GM08714 (cell line): ENCODE measurements around the gene STK32C.
A peak's percentile ranks its signal among the peaks of the same experiment; 100 is the strongest.
"Not testable (repeated sequence)": the region's sequence is repeated elsewhere in the genome, so short reads cannot be mapped to it uniquely, and the experiment has no call there.

Experiments used
- H3K4me3 ChIP-seq: fragments of 200-500 bp; sonication (Bioruptor generic); 2 replicates; pipeline ENCODE4 v1.5.1; 2014; ENCODE audit warnings: mild to moderate bottlenecking, low read length, inconsistent platforms
- ZNF274 ChIP-seq: IDR thresholded peaks from 2 replicates; pipeline ENCODE4 v1.6.1; 2012; ENCODE audit warnings: mild to moderate bottlenecking, low read depth, low read length

STK32C gene

DNA sequence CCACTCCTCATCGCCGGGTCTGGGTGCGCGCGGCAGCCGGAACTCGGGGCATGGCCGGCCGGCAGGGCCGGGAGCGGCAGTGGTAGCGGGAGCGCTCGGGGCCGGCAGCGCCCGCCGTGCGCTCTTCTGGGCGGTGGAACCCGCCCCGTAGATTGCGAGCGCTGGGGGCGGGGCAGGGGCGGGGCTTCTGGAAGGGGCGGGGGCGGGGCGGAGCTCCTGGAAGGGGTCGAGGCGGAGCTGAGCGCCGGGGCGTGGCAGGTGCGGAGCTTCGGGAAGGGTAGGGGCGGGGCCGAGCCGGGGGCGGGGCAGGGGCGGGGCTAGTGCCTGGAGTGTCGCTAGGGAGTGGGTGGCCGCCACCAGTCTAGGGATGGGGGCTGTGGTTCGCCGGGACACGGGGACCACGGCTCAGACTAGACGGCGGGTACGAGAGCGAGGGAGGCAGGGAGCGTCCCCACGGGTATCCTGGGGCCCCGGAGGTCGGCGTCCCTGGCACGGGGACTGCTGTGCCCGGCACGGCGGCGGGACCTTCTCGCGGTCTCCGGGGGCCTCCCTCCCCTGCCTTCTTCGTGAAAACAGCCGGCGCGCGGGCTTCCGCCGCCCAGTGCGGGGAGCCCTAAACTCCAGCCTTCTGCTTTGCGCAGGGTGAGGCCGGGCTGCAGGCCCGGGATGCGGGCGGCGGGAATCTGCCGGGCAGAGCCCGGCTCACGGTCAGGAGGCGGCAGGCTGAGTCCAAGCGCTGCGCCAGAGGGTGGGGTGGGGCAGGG lies at the start of gene STK32C:
TSS of gene STK32C (minus strand) at position 128 of the 764 bp plus-strand sequence. CDS start at position 11, 117 bp downstream.
- H3K4me3 ChIP-seq, result peak within 1 kb of the TSS; percentile 59; the same call in 1 of the 2 replicates
- no peak for TF ChIP-seq ZNF274

DNA sequence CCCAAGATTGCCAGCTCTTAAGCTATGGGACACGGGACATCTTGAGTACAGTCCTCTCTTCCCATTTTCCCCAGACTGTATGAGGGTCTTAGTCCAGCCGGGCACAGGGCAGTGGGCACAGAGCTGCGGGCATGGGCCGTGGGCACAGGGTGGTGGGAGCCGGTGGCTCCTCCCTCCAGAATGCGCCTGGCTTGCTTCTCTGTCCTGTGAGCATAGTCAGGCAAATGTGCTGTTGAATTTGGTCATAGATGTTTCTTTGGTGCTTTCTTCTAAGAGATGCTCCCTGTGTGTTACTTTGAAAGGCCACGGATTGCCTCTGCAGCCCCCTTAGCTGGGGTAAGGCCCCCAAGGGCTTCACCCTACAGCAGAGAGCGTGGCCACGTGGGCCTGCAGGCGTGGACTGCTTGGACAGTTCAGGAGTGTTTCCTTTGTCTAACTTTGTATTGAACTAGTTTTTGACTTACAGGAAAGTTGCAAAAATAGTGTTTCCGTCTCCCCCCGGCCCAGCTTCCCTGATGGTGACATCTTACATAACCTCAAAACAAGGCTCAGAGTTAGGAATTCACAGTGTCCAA lies 49.0 kb upstream of the STK32C start:
- H3K4me3 ChIP-seq, result no peak overlapping the region
- TF ChIP-seq ZNF274, result no peak

DNA sequence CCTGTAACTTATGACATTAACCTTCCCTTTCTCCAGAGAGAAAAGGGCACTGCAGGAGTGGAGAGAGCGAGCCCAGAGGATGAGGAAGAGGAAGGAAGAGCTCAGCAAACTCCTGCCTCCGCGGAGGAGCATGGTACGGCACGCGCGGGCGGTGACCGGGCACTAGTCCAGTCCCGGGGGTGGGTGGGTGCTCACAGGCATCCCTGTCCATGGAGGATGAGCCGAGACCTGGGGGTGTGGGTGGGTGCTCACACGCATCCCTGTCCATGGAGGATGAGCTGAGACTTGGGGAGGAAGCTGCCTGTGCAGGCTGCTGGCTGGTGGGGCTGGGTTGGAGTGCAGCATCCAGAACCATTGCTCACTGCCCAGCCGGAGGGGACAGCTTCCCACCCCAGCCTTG lies 48.0 kb upstream of the STK32C start:
- TF ChIP-seq ZNF274, result no peak
- no peak overlapping the region for H3K4me3 ChIP-seq

- H3K4me3 ChIP-seq, result no peak overlapping the region
- TF ChIP-seq ZNF274, result no peak
Measured at GRCh38 chr10:132355297-132355696, 47.5 kb upstream of the STK32C start.

DNA sequence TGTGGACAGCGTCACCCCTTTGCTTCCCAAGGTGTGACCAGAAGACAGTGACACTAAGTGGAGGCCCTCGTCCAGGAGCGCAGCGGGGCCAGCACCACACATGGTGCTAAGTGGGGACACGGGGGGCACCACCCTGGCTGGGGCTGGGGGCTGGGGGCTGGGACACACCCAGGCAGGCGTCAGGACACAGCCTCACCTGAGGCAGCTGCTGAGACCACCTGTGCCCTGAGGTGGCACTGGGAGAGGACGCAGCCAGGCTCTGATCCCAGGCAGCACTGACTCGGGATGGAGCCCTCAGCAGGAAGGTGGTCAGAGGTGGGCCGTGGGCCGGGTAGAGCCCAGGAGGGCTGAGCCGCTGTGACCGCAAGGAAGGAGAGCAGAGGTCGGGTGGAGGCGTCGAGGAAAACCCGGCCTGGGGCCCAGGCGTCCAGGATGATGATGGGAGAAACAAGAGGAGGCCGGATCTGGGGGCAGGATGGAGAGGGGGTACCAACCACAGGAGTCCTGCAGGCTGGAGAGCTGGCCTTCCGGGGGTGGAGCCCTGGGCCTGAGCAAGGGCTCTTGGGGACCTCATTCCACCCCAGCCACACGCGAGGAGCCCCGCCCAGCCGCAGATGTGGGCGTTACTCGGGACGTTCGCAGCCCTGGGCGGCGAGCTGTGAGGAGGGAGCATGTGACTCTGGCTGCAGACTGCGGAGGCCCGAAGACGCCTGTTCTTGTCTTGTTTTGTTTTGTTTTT lies 46.8 kb upstream of the STK32C start:
- H3K4me3 ChIP-seq, result no peak overlapping the region

DNA sequence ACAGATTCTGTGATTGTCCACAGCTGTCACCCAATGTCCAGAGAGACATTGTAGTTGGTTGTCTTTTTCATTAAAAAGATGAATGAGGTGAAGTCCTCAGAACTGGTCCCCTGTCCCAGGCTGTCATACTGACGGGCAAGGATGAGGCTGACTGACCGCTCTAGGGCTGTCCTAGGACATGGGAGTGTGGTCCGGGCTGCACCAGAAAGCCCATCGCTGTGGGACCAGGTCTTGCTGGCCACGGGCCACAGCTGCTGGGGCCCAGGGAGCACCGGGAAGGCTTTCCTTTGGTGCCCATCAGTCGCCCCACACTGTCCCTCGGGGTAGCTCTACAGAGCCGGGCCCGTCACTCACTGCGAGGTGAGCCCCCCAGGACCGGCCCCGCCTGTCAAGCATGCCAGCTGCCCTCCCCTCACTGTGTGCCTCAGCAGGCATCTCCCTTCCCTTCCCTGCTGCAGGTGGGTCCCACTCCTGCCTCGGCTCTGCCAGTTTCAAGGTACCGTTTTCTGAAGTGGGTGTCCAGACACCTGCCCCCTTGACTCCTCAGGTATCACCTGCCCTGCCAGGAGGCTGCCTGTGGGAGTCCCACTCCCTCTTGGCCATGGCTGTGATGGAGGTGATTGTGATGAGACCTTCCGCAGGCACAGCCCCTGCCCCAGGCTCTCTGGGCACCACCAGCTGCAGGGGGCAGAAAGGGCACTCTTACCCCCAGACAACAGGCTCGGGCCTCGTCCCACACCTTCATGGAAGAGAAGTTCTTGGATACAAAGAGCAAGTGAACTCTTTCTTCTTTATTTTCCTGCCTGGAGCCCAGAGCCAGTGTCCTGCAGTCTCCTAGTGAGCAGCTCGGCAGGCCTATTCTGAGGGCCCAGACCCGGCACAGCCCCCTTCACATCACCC lies 46.0 kb upstream of the STK32C start:
- no peak for TF ChIP-seq ZNF274
- no peak overlapping the region for H3K4me3 ChIP-seq

More for the DNA sequence above, 46.8 kb upstream of the STK32C start:
- TF ChIP-seq ZNF274, result no peak

DNA sequence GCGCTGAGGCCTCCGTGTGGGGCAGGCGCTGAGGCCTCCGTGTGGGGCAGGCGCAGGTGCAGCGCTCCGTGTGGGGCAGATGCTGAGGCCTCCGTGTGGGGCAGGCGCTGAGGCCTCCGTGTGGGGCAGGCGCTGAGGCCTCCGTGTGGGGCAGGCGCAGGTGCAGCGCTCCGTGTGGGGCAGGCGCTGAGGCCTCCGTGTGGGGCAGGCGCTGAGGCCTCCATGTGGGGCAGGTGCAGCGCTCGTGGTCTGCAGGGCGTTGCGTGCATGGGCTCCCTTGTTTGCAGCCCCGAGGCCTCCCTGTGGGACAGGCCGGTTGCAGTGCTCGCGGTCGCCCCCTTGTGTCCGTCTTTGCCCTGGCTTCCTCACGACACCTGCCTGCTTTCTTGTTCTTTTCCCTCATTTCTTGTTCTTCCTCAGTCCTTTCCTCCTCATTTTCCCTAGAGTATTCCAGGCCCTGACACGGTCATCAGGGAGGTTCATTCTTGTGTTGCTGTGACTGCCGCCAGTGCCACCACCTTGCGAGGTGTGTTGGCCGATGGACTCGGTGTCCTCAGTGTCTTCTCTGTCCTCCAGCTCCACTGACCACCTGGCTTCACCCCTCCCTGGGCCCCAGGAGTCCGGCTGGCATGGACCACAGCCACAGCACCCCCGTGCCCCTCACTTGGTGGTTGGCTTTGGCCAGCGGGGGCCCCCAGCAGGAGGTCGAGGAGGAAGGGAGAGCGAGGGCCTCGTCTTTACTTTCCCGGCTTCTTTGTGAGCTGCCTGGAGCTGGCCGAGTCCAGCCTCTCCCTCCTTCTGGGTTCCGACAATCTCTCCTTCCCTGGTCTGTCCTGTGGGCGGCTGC lies 44.9 kb upstream of the STK32C start:
- not testable (repeated sequence) for H3K4me3 ChIP-seq

DNA sequence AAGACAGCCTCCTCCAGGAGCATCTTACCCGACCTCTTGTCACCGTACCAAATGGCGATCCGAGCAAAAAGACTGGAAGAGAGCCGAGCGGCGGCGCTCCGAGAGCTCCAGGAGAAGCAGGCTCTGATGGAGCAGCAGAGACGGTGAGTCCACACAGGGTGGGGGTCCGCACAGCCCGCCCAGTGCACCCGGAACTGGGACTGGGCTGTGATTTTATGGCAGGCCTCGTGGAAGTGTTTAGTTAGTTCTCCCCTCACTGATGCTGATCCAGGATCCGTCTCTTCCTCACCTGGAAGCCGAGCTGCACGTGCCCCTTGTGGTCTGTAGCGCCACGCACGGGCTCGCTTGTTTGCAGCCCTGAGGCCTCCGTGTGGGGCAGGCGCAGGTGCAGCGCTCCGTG lies 43.9 kb upstream of the STK32C start:
- no peak overlapping the region for H3K4me3 ChIP-seq
- no peak for TF ChIP-seq ZNF274

DNA sequence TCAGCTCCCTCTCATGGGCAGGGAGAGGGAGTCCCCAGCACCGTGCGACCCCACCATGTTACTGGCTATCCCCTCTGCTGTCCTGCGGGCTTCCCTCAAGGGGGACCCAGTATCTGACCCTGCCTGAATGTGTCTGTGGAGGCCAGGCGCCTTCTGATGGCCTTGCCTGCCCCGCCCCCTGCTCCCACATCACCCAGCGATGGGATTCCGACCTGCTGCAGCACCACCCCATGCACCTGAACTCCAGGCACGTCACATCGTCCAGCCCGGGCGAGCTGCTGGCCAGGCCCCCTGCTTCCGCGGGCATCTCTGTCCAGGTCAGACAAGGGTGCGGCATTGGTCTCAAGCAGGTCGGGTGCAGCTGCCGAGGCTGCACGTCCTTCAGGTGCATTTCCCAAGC lies 43.2 kb upstream of the STK32C start:
- TF ChIP-seq ZNF274, result no peak
- H3K4me3 ChIP-seq, result no peak overlapping the region

DNA sequence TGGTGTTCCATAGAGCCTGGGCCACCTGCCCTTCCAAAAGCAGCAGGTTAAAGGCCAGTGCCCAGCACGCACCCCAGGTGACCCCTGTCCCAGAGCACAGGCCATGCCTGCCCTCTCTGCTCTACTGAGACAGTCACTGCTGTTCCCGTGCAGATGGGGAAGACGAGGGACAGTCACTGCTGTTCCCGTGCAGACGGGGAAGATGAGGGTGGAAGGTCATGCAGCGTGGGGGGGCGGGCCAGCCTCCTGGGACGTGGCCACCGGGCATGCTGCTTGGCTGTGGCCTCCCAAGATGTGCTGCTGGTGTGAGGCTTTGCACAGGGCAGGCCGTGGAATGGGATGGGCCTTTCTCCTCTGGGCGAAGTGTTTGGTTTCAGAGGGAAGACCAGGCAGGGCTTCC lies 42.6 kb upstream of the STK32C start:
- TF ChIP-seq ZNF274, result no peak
- H3K4me3 ChIP-seq, result no peak overlapping the region

DNA sequence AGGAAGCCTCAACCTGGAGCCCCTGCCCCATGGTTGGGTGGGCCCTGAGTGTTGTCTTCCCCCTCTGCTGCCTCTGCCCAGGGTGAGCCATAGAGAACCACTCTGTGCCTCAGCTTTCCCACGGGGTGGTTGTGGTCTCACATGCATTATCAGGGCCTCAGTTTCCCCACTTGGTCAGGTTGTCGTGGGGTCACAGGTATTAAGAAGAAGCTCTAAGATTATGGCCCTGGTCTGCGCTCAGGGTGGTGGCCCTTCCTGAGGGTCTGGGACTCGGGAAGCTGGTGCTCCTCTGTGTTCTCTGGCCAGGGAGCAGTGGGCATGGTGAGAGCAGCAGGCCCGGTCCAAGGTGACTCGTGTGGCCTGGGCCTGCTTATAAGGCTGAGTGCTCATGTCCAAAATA lies 42.0 kb upstream of the STK32C start:
- no peak for TF ChIP-seq ZNF274

GRCh38 chr10:132347931-132348267 lies 40.1 kb upstream of the STK32C start:
- H3K4me3 ChIP-seq, result no peak overlapping the region
- no peak for TF ChIP-seq ZNF274

More for the DNA sequence above, 42.0 kb upstream of the STK32C start:
- no peak overlapping the region for H3K4me3 ChIP-seq

- no peak for TF ChIP-seq ZNF274
- H3K4me3 ChIP-seq, result no peak overlapping the region
Measured at GRCh38 chr10:132347211-132347930, 39.6 kb upstream of the STK32C start.
